GM12878 (cell line): Measurements from ENCODE around the gene C17orf78. TPM values are rescaled to one million over a fixed set of nuclear protein-coding genes. Genes with fewer than 3 reads are reported as not detected.

Source experiments
- ATAC-seq: fragments of 200-7000 bp; cut with Tn5 transposase; 3 replicates; pipeline ENCODE4 v1.9.1; 2020; ENCODE audit warnings: mild to moderate bottlenecking, moderate library complexity
- BruUV-seq: library from RNA; stranded (reverse); fragments of 400-500 nt; replicated peaks from 2 replicates; lab custom pipeline; 2021; lab: Mats Ljungman, UMichigan
- CTCF ChIA-PET: fragments of 300-600 bp; sonication (Branson Sonifier 250); formaldehyde crosslinking; extraction: SDS; loops from one replicate; lab custom pipeline; 2021; ENCODE audit warnings: inconsistent platforms; lab: Yijun Ruan, JAX
- POLR2A ChIA-PET: fragments of 350-600 bp; formaldehyde crosslinking; extraction: SDS; loops from one replicate; lab custom pipeline; 2021; ENCODE audit warnings: inconsistent platforms; lab: Charles Lee
- RAD21 ChIA-PET: fragments of 300-600 bp; sonication (Branson Sonifier 250); formaldehyde crosslinking; loops from one replicate; lab custom pipeline; 2023; ENCODE audit warnings: antibody characterized with exemption; ENCODE audit not compliant: unreplicated experiment; lab: Charles Lee
- SMC1A ChIA-PET: fragments of 300-600 bp; sonication (Branson Sonifier 250); formaldehyde crosslinking; loops from one replicate; lab custom pipeline; 2023; ENCODE audit not compliant: unreplicated experiment, uncharacterized antibody; lab: Charles Lee
- DNase-seq: peaks from one replicate; pipeline ENCODE4 v3.0.0-alpha.2; 2011; ENCODE audit warnings: low read depth, low spot score
- FAIRE-seq: peaks from 3 replicates; lab custom pipeline; 2011; peaks lifted over from hg19 to GRCh38; lab: Jason Lieb, UNC
- H2AFZ ChIP-seq: 2 replicates; pipeline ENCODE4 v1.6.0; 2011; ENCODE audit warnings: low read depth, low read length, control low read depth; ENCODE audit not compliant: control insufficient read depth
- H3K27ac ChIP-seq: 2 replicates; pipeline ENCODE4 v1.5.1; 2011; ENCODE audit warnings: control low read depth; ENCODE audit not compliant: control insufficient read depth, insufficient read depth
- H3K27me3 ChIP-seq, 2 experiments: replicated peaks in 1 of 2; 2 replicates each; pipeline versions ENCODE4 v1.6.0 to v1.6.1; 2011; ENCODE audit warnings: low read length in 1 of 2; ENCODE audit not compliant: control insufficient read depth in 2 of 2, insufficient read depth in 2 of 2
- H3K36me3 ChIP-seq, 2 experiments: 2 replicates each; pipeline ENCODE4 v1.5.1; 2011; ENCODE audit warnings: low read length in 1 of 2; ENCODE audit not compliant: control insufficient read depth in 2 of 2, insufficient read depth in 2 of 2
- H3K4me1 ChIP-seq: 2 replicates; pipeline ENCODE4 v1.6.1; 2011; ENCODE audit warnings: mild to moderate bottlenecking, low read length, moderate library complexity, mixed read lengths; ENCODE audit not compliant: control insufficient read depth, insufficient read depth
- H3K4me2 ChIP-seq: 2 replicates; pipeline ENCODE4 v1.6.0; 2011; ENCODE audit warnings: control low read depth; ENCODE audit not compliant: control insufficient read depth, insufficient read depth
- H3K4me3 ChIP-seq: fragments of 200-600 bp; sonication (generic); 2 replicates; pipeline ENCODE4 v1.5.1; 2016
- H3K79me2 ChIP-seq: 2 replicates; pipeline ENCODE4 v1.6.0; 2011; ENCODE audit warnings: low read length; ENCODE audit not compliant: control insufficient read depth, insufficient read depth
- H3K9ac ChIP-seq: 2 replicates; pipeline ENCODE4 v1.8.0; 2011; ENCODE audit warnings: low read length, control low read depth, mixed read lengths; ENCODE audit not compliant: control insufficient read depth, insufficient read depth
- H3K9me3 ChIP-seq: replicated peaks from 3 replicates; pipeline ENCODE4 v1.5.1; 2011; ENCODE audit warnings: mild to moderate bottlenecking, low read length; ENCODE audit not compliant: control insufficient read depth, insufficient read depth
- H4K20me1 ChIP-seq: 2 replicates; pipeline ENCODE4 v1.6.0; 2011; ENCODE audit not compliant: control insufficient read depth, insufficient read depth
- ATF7 ChIP-seq: fragments of 450-650 bp; IDR thresholded peaks from 2 replicates; pipeline ENCODE4 v1.6.1; 2016; ENCODE audit warnings: low read depth, mild to moderate bottlenecking
- BRCA1 ChIP-seq: IDR thresholded peaks from 2 replicates; pipeline ENCODE4 v1.6.1; 2011; ENCODE audit warnings: low read depth, low read length, improper control_type of control experiment
- CHD4 ChIP-seq: fragments of 200-600 bp; sonication (generic); IDR thresholded peaks from 2 replicates; pipeline ENCODE4 v1.6.1; 2016; ENCODE audit warnings: mild to moderate bottlenecking
- CUX1 ChIP-seq: IDR thresholded peaks from 2 replicates; pipeline ENCODE4 v1.6.1; 2012; ENCODE audit warnings: improper control_type of control experiment, low read depth, low read length; ENCODE audit not compliant: insufficient replicate concordance
- IRF4 ChIP-seq: IDR thresholded peaks from 2 replicates; pipeline ENCODE4 v1.6.1; 2011; ENCODE audit warnings: low read depth, low read length
- KDM1A ChIP-seq: fragments of 200-600 bp; sonication (generic); IDR thresholded peaks from 2 replicates; pipeline ENCODE4 v1.6.1; 2016; ENCODE audit warnings: borderline replicate concordance
- MEF2A ChIP-seq: IDR thresholded peaks from 2 replicates; pipeline ENCODE4 v1.6.1; 2011; ENCODE audit warnings: low read depth, mild to moderate bottlenecking, low read length, moderate library complexity; ENCODE audit not compliant: insufficient read depth
- NR2C1 ChIP-seq: fragments of 450-650 bp; IDR thresholded peaks from 2 replicates; pipeline ENCODE4 v1.6.1; 2017; ENCODE audit warnings: antibody characterized with exemption, mild to moderate bottlenecking, moderate library complexity
- PRDM15 ChIP-seq: fragments of 450-650 bp; formaldehyde crosslinking; IDR thresholded peaks from 2 replicates; pipeline ENCODE4 v1.4.0; 2020; ENCODE audit warnings: mild to moderate bottlenecking, moderate library complexity
- RCOR1 ChIP-seq: conservative IDR thresholded peaks from 2 replicates; pipeline ENCODE4 v1.6.1; 2012; ENCODE audit warnings: low read depth, low read length, improper control_type of control experiment
- WGBS: methylation state at CpG from one replicate; pipeline ENCODE4 v1.1.6; 2016; ENCODE audit warnings: low lambda C conversion rate; ENCODE audit not compliant: insufficient replicate concordance, insufficient coverage; ENCODE audit errors: missing lambda C conversion rate; 5-methylcytosine and 5-hydroxymethylcytosine counted together
- in situ Hi-C: fragments of 300-500 bp; cut with MboI; formaldehyde crosslinking; loops from 9 replicates; pipeline ENCODE4 v1.14.3; 2018; ENCODE audit warnings: mixed read lengths
- intact Hi-C: fragments of 100-400 bp; cut with micrococcal nuclease; formaldehyde crosslinking; loops from one replicate; pipeline ENCODE4 v1.14.2; 2022; ENCODE audit not compliant: unreplicated experiment
- polyA plus RNA-seq, 11 experiments: library from polyadenylated mRNA; depleted of rRNA in 4 of 11; unstranded in 6 of 11; stranded (reverse) in 5 of 11; fragments of >200 nt; fragmentation: Nextera tagmentation in 4 of 11; fragmentation: Illumina TruSeq in 1 of 11; extraction: Ambion mirVana in 4 of 11; extraction: Trizol in 1 of 11; gene quantifications; 1 replicate in 1 of 11; 2 replicates in 10 of 11; pipeline versions ENCODE4 v1.2.1 to v1.2.3, GENCODE V29; 2011 to 2016; ENCODE audit warnings: inconsistent platforms in 2 of 11, missing spikeins in 2 of 11, low read depth in 1 of 11
- total RNA-seq, 4 experiments: library from RNA; depleted of rRNA in 3 of 4; stranded (reverse); fragments of >200 nt in 3 of 4; fragmentation: Illumina TruSeq in 1 of 4; extraction: Trizol in 1 of 4; gene quantifications; 2 replicates each; pipeline versions ENCODE4 v1.2.1 to v1.2.3, GENCODE V29; 2013 to 2021

The C17orf78 gene
- total and polyA plus RNA-seq, 10 of the 15 experiments (the other 5 are each of a cell fraction or from before 2014, with no cell fraction given) = 0.10 TPM; not detected in 9

- ChIA-PET SMC1A (interaction anchor here (1.4 to 1.8 kb wide), 5 partner anchors 9 to 51 kb away, joined by 3 to 7 read pairs (median 5); no protein-coding TSS in a partner anchor), RAD21 (interaction anchor here (1.3 to 1.5 kb wide), 2 partner anchors 12 to 57 kb away, joined by 3 to 5 read pairs; no protein-coding TSS in a partner anchor), POLR2A (interaction anchor here (1.1 to 2.1 kb wide), 3 partner anchors 9 to 21 kb away, joined by 4 to 9 read pairs (median 8); partner anchors contain the start of genes ACACA and TADA2A), CTCF (interaction anchor here (1.4 to 1.9 kb wide), 2 partner anchors 32 to 53 kb away, joined by 4 to 5 read pairs; partner anchors contain the start of gene C17orf78)
- FAIRE-seq (no peak), DNase-seq (no peak), ATAC-seq (0 out of 3 replicates have a peak, but pooled peaks have one; percentile 16)
- no peaks in the 10 kb centered on the region for H3K27me3 ChIP-seq
- in situ Hi-C loops = no loop called here
- TF ChIP-seq NR2C1 = no peak
- no peak for TF ChIP-seq CUX1
- TF ChIP-seq KDM1A = no peak
- no peak for TF ChIP-seq MEF2A
- TF ChIP-seq CHD4 = no peak
- TF ChIP-seq ATF7 = no peak
- TF ChIP-seq BRCA1 = no peak
- TF ChIP-seq IRF4 = no peak
- no peak for TF ChIP-seq PRDM15 (CRISPR knock-in tag)
- no peak for TF ChIP-seq RCOR1
- no peak overlapping the region for H3K27ac ChIP-seq
- BruUV-seq = no TSS peak
- no peak overlapping the region for H3K4me2 ChIP-seq
- H3K4me1 ChIP-seq = peaks cover 6% of the 10 kb centered on the region; the same call in 1 of the 2 replicates
- H4K20me1 ChIP-seq = no peaks in the 10 kb centered on the region
- intact Hi-C loops = no loop called here
- peaks cover 8 to 29% of the 10 kb centered on the region in 2 experiments for H3K36me3 ChIP-seq
- 95% methylated on average over 2 of the region's 3 CpGs for WGBS
- no peaks in the 10 kb centered on the region for H3K9me3 ChIP-seq
- no peak overlapping the region for H3K9ac ChIP-seq
- no peaks in the 10 kb centered on the region; the same call in 1 of the 2 replicates for H3K79me2 ChIP-seq
- no peak overlapping the region for H2AFZ ChIP-seq
- H3K4me3 ChIP-seq = no peak overlapping the region
These were observed 53.3 kb downstream of the C17orf78 start for GRCh38 chr17:37429039-37429438.
